GM12878 (cell line): Measurements from ENCODE around the gene ENO2. TPM values are rescaled to one million over a fixed set of nuclear protein-coding genes. Genes with fewer than 3 reads are reported as not detected.

Source experiments
- ATAC-seq: fragments of 200-7000 bp; cut with Tn5 transposase; 3 replicates; pipeline ENCODE4 v1.9.1; 2020; ENCODE audit warnings: mild to moderate bottlenecking, moderate library complexity
- BruUV-seq: library from RNA; stranded (reverse); fragments of 400-500 nt; replicated peaks from 2 replicates; lab custom pipeline; 2021; lab: Mats Ljungman, UMichigan
- CTCF ChIA-PET: fragments of 300-600 bp; sonication (Branson Sonifier 250); formaldehyde crosslinking; extraction: SDS; loops from one replicate; lab custom pipeline; 2021; ENCODE audit warnings: inconsistent platforms; lab: Yijun Ruan, JAX
- POLR2A ChIA-PET: fragments of 350-600 bp; formaldehyde crosslinking; extraction: SDS; loops from one replicate; lab custom pipeline; 2021; ENCODE audit warnings: inconsistent platforms; lab: Charles Lee
- RAD21 ChIA-PET: fragments of 300-600 bp; sonication (Branson Sonifier 250); formaldehyde crosslinking; loops from one replicate; lab custom pipeline; 2023; ENCODE audit warnings: antibody characterized with exemption; ENCODE audit not compliant: unreplicated experiment; lab: Charles Lee
- SMC1A ChIA-PET: fragments of 300-600 bp; sonication (Branson Sonifier 250); formaldehyde crosslinking; loops from one replicate; lab custom pipeline; 2023; ENCODE audit not compliant: unreplicated experiment, uncharacterized antibody; lab: Charles Lee
- DNase-seq: peaks from one replicate; pipeline ENCODE4 v3.0.0-alpha.2; 2011; ENCODE audit warnings: low read depth, low spot score
- FAIRE-seq: peaks from 3 replicates; lab custom pipeline; 2011; peaks lifted over from hg19 to GRCh38; lab: Jason Lieb, UNC
- H2AFZ ChIP-seq: 2 replicates; pipeline ENCODE4 v1.6.0; 2011; ENCODE audit warnings: low read depth, low read length, control low read depth; ENCODE audit not compliant: control insufficient read depth
- H3K27ac ChIP-seq: 2 replicates; pipeline ENCODE4 v1.5.1; 2011; ENCODE audit warnings: control low read depth; ENCODE audit not compliant: control insufficient read depth, insufficient read depth
- H3K27me3 ChIP-seq, 2 experiments: replicated peaks in 1 of 2; 2 replicates each; pipeline versions ENCODE4 v1.6.0 to v1.6.1; 2011; ENCODE audit warnings: low read length in 1 of 2; ENCODE audit not compliant: control insufficient read depth in 2 of 2, insufficient read depth in 2 of 2
- H3K36me3 ChIP-seq, 2 experiments: 2 replicates each; pipeline ENCODE4 v1.5.1; 2011; ENCODE audit warnings: low read length in 1 of 2; ENCODE audit not compliant: control insufficient read depth in 2 of 2, insufficient read depth in 2 of 2
- H3K4me1 ChIP-seq: 2 replicates; pipeline ENCODE4 v1.6.1; 2011; ENCODE audit warnings: mild to moderate bottlenecking, low read length, moderate library complexity, mixed read lengths; ENCODE audit not compliant: control insufficient read depth, insufficient read depth
- H3K4me2 ChIP-seq: 2 replicates; pipeline ENCODE4 v1.6.0; 2011; ENCODE audit warnings: control low read depth; ENCODE audit not compliant: control insufficient read depth, insufficient read depth
- H3K4me3 ChIP-seq: fragments of 200-600 bp; sonication (generic); 2 replicates; pipeline ENCODE4 v1.5.1; 2016
- H3K79me2 ChIP-seq: 2 replicates; pipeline ENCODE4 v1.6.0; 2011; ENCODE audit warnings: low read length; ENCODE audit not compliant: control insufficient read depth, insufficient read depth
- H3K9ac ChIP-seq: 2 replicates; pipeline ENCODE4 v1.8.0; 2011; ENCODE audit warnings: low read length, control low read depth, mixed read lengths; ENCODE audit not compliant: control insufficient read depth, insufficient read depth
- H3K9me3 ChIP-seq: replicated peaks from 3 replicates; pipeline ENCODE4 v1.5.1; 2011; ENCODE audit warnings: mild to moderate bottlenecking, low read length; ENCODE audit not compliant: control insufficient read depth, insufficient read depth
- H4K20me1 ChIP-seq: 2 replicates; pipeline ENCODE4 v1.6.0; 2011; ENCODE audit not compliant: control insufficient read depth, insufficient read depth
- BCL3 ChIP-seq: IDR thresholded peaks from 2 replicates; pipeline ENCODE4 v1.6.1; 2011; ENCODE audit warnings: borderline replicate concordance, low read depth, mild to moderate bottlenecking, moderate library complexity, low read length; ENCODE audit not compliant: insufficient read depth, poor library complexity, severe bottlenecking
- BCLAF1 ChIP-seq: fragments of 450-650 bp; IDR thresholded peaks from 2 replicates; pipeline ENCODE4 v1.6.1; 2017; ENCODE audit warnings: antibody characterized with exemption, mild to moderate bottlenecking, moderate library complexity
- CREB1 ChIP-seq: IDR thresholded peaks from 2 replicates; pipeline ENCODE4 v1.6.1; 2012; ENCODE audit warnings: low read depth, mild to moderate bottlenecking, inconsistent platforms
- FOXM1 ChIP-seq: IDR thresholded peaks from 2 replicates; pipeline ENCODE4 v1.6.1; 2012; ENCODE audit warnings: low read depth, mild to moderate bottlenecking, inconsistent platforms, low read length, moderate library complexity
- GATAD2B ChIP-seq: fragments of 450-650 bp; conservative IDR thresholded peaks from 2 replicates; pipeline ENCODE4 v1.6.1; 2017; ENCODE audit warnings: low read depth, mild to moderate bottlenecking, moderate library complexity
- KAT2A ChIP-seq: conservative IDR thresholded peaks from 2 replicates; pipeline ENCODE4 v1.6.1; 2011; ENCODE audit warnings: low read depth, low read length; ENCODE audit not compliant: control insufficient read depth
- NFIC ChIP-seq: IDR thresholded peaks from 2 replicates; pipeline ENCODE4 v1.6.1; 2012; ENCODE audit warnings: low read depth, mild to moderate bottlenecking, inconsistent platforms, low read length, moderate library complexity
- NR2F1 ChIP-seq: fragments of 450-650 bp; conservative IDR thresholded peaks from 2 replicates; pipeline ENCODE4 v1.6.1; 2017; ENCODE audit warnings: mild to moderate bottlenecking
- RAD51 ChIP-seq: fragments of 450-650 bp; IDR thresholded peaks from 2 replicates; pipeline ENCODE4 v1.6.1; 2016; ENCODE audit warnings: moderate library complexity, mild to moderate bottlenecking, inconsistent platforms
- RUNX3 ChIP-seq: IDR thresholded peaks from 2 replicates; pipeline ENCODE4 v1.6.1; 2012; ENCODE audit warnings: low read length, inconsistent platforms
- SMAD1 ChIP-seq: fragments of 450-650 bp; IDR thresholded peaks from 2 replicates; pipeline ENCODE4 v1.6.1; 2018; ENCODE audit warnings: mild to moderate bottlenecking, low read depth; ENCODE audit not compliant: partially characterized antibody
- SUPT20H ChIP-seq: IDR thresholded peaks from 2 replicates; pipeline ENCODE4 v1.6.1; 2011; ENCODE audit warnings: low read depth, mild to moderate bottlenecking, low read length, moderate library complexity, borderline replicate concordance; ENCODE audit not compliant: control insufficient read depth
- ZBTB40 ChIP-seq: fragments of 450-650 bp; IDR thresholded peaks from 2 replicates; pipeline ENCODE4 v1.6.1; 2016; ENCODE audit warnings: mild to moderate bottlenecking, moderate library complexity, borderline replicate concordance
- WGBS: methylation state at CpG from one replicate; pipeline ENCODE4 v1.1.6; 2016; ENCODE audit warnings: low lambda C conversion rate; ENCODE audit not compliant: insufficient replicate concordance, insufficient coverage; ENCODE audit errors: missing lambda C conversion rate; 5-methylcytosine and 5-hydroxymethylcytosine counted together
- in situ Hi-C: fragments of 300-500 bp; cut with MboI; formaldehyde crosslinking; loops from 9 replicates; pipeline ENCODE4 v1.14.3; 2018; ENCODE audit warnings: mixed read lengths
- intact Hi-C: fragments of 100-400 bp; cut with micrococcal nuclease; formaldehyde crosslinking; loops from one replicate; pipeline ENCODE4 v1.14.2; 2022; ENCODE audit not compliant: unreplicated experiment
- polyA plus RNA-seq, 11 experiments: library from polyadenylated mRNA; depleted of rRNA in 4 of 11; unstranded in 6 of 11; stranded (reverse) in 5 of 11; fragments of >200 nt; fragmentation: Nextera tagmentation in 4 of 11; fragmentation: Illumina TruSeq in 1 of 11; extraction: Ambion mirVana in 4 of 11; extraction: Trizol in 1 of 11; gene quantifications; 1 replicate in 1 of 11; 2 replicates in 10 of 11; pipeline versions ENCODE4 v1.2.1 to v1.2.3, GENCODE V29; 2011 to 2016; ENCODE audit warnings: inconsistent platforms in 2 of 11, missing spikeins in 2 of 11, low read depth in 1 of 11
- total RNA-seq, 4 experiments: library from RNA; depleted of rRNA in 3 of 4; stranded (reverse); fragments of >200 nt in 3 of 4; fragmentation: Illumina TruSeq in 1 of 4; extraction: Trizol in 1 of 4; gene quantifications; 2 replicates each; pipeline versions ENCODE4 v1.2.1 to v1.2.3, GENCODE V29; 2013 to 2021

The ENO2 gene
- total and polyA plus RNA-seq, 10 of the 15 experiments (the other 5 are each of a cell fraction or from before 2014, with no cell fraction given): 24.8 to 196 (median 43.1) TPM

- TF ChIP-seq NFIC (no peak), CREB1 (no peak), BCLAF1 (no peak), FOXM1 (no peak), SUPT20H (no peak)
Measured at GRCh38 chr12:6883252-6883651, 31.1 kb upstream of the ENO2 start (continued).

GRCh38 chr12:6883683-6884082 is 30.7 kb upstream of the ENO2 start:
- ATAC-seq (no peak), DNase-seq (no peak), FAIRE-seq (no peak)
- no peak overlapping the region for H3K27ac ChIP-seq
- H3K79me2 ChIP-seq: no peaks in the 10 kb centered on the region
- ChIA-PET RAD21 (no interaction called here), SMC1A (interaction anchor here (0.8 kb wide), 1 partner anchor 11 kb away, joined by 3 read pairs; the partner anchor contains the start of gene SPSB2), CTCF (interaction anchor here (4.5 kb wide), 1 partner anchor 12 kb away, joined by 19 read pairs; the partner anchor contains the start of gene SPSB2), POLR2A (no interaction called here)
- no TSS peak for BruUV-seq
- no peaks in the 10 kb centered on the region for H3K9me3 ChIP-seq
- no peak overlapping the region for H3K9ac ChIP-seq
- H3K4me2 ChIP-seq: no peak overlapping the region
- H2AFZ ChIP-seq: no peak overlapping the region
- H4K20me1 ChIP-seq: no peaks in the 10 kb centered on the region
- in situ Hi-C loops (no loop called here), intact Hi-C loops (no loop called here)
- H3K27me3 ChIP-seq: no peaks in the 10 kb centered on the region
- no peak overlapping the region for H3K4me3 ChIP-seq
- WGBS: 96% methylated on average over 11 of the region's 11 CpGs
- no peaks in the 10 kb centered on the region for H3K4me1 ChIP-seq
- H3K36me3 ChIP-seq: peaks cover 0 to 10% of the 10 kb centered on the region in 2 experiments; a peak in 3 of 4 replicates
- TF ChIP-seq ZBTB40 (no peak), NR2F1 (no peak), RUNX3 (no peak), SMAD1 (no peak), KAT2A (no peak), BCL3 (no peak), GATAD2B (no peak), RAD51 (no peak)
